Transverse colon (tissue), 4 donors: ENCODE measurements around the gene PPM1L. TPM values are rescaled to one million over a fixed set of nuclear protein-coding genes. Genes with fewer than 3 reads are reported as not detected.
"Not testable (repeated sequence)": the region's sequence is repeated elsewhere in the genome, so short reads cannot be mapped to it uniquely, and the experiment has no call there.

Experiments
- DNase-seq: peaks from one replicate; pipeline ENCODE4 v3.0.0-alpha.2; 2019
- H3K27ac ChIP-seq, 4 donors: fragments of 200-600 bp; sonication (generic); 2 replicates each; pipeline ENCODE4 v1.5.1; 2016 to 2018; ENCODE audit warnings: inconsistent platforms in 4 of 4
- H3K27me3 ChIP-seq: fragments of 200-600 bp; sonication (generic); 2 replicates; pipeline ENCODE4 v1.5.1; 2017; ENCODE audit warnings: inconsistent platforms
- H3K36me3 ChIP-seq, 4 donors: fragments of 200-600 bp; sonication (generic); 2 replicates each; pipeline ENCODE4 v1.5.1; 2017 to 2019; ENCODE audit warnings: inconsistent platforms in 4 of 4
- H3K4me1 ChIP-seq, 4 donors: fragments of 200-600 bp; sonication (generic); 2 replicates each; pipeline ENCODE4 v1.5.1; 2017 to 2020; ENCODE audit warnings: inconsistent platforms in 4 of 4
- H3K4me3 ChIP-seq, 4 donors: fragments of 200-600 bp; sonication (generic); 1 replicate in 1 of 4; 2 replicates in 3 of 4; pipeline versions ENCODE4 v1.5.1 to v1.6.1; 2017 to 2019; ENCODE audit warnings: inconsistent platforms in 4 of 4
- H3K9me3 ChIP-seq, 2 donors: fragments of 200-600 bp; sonication (generic); 2 replicates each; pipeline ENCODE4 v1.5.1; 2017 to 2019; ENCODE audit warnings: inconsistent platforms in 2 of 2
- EP300 ChIP-seq: sonication (generic); formaldehyde crosslinking; IDR thresholded peaks from one replicate; pipeline ENCODE4 v1.6.1; 2017; ENCODE audit warnings: antibody characterized with exemption, low read depth
- POLR2A ChIP-seq: fragments of 450-650 bp; IDR thresholded peaks from one replicate; pipeline ENCODE4 v1.6.1; 2016; ENCODE audit warnings: antibody characterized with exemption, mild to moderate bottlenecking, moderate library complexity
- POLR2AphosphoS5 ChIP-seq, 3 donors: sonication (generic); formaldehyde crosslinking; IDR thresholded peaks; one replicate each; pipeline ENCODE4 v1.6.1; 2016; ENCODE audit warnings: antibody characterized with exemption in 3 of 3
- WGBS, 2 donors: methylation state at CpG; one replicate each; pipeline ENCODE4 v1.1.5; 2018; ENCODE audit warnings: low coverage in 1 of 2; 5-methylcytosine and 5-hydroxymethylcytosine counted together
- in situ Hi-C, 4 donors: fragments of 200-750 bp; cut with MboI; loops; one replicate each; pipeline versions ENCODE4 v1.15.0 to v1.15.1; 2017; ENCODE audit warnings: low sequenced_read_pairs in 3 of 4, low pct_ligation_motif_present in 1 of 4, low pct_unique_long_range_greater_than_20kb in 1 of 4
- intact Hi-C: fragments of 100-400 bp; cut with DNase I; formaldehyde crosslinking; loops from one replicate; pipeline ENCODE4 v1.15.1; 2023; ENCODE audit warnings: low total_unique reads
- total RNA-seq, 4 donors: library from RNA; depleted of rRNA; stranded (reverse); fragments of >200 nt; gene quantifications; one replicate each; pipeline ENCODE4 v1.1.0, GENCODE V29; 2016
- TF ChIP-seq, protein P1 (sequence below), 5 experiments: fragments of 200-600 bp in 3 of 5; fragments of 450-650 bp in 2 of 5; sonication (generic) in 3 of 5; IDR thresholded peaks; 1 replicate in 2 of 5; 2 replicates in 3 of 5; pipeline ENCODE4 v1.5.1; 2016 to 2017; ENCODE audit warnings: antibody characterized with exemption in 5 of 5, inconsistent platforms in 3 of 5, mild to moderate bottlenecking in 2 of 5, moderate library complexity in 1 of 5

The PPM1L gene
- total RNA-seq, 4 donors from 2014 or later, result 17.2 to 35.5 (median 25.6) TPM

DNA sequence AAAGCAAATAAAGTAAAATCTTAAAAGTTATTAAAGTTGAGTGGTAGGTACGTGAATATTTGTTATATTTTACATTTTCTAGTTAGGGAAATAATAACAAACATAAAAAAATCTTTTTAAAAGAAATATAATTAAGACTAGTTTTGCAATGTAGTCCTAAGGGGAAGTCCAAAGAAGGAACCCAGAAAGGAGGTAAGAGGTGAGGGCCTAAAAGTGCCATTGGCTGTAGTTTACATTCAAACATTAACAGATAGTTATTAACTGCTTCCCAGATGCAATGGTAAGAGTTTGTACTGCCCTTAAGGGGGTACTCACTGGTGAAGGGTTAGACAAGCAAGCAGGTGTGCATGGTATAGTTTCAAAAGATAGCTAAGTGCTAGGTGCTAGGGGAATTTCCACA, 269.9 kb downstream of the PPM1L start:
- Histone ChIP-seq H3K9me3 (peaks cover 11 to 14% of the 10 kb centered on the region in 2 donors), H3K36me3 (no peaks in the 10 kb centered on the region), H3K4me1 (no peaks in the 10 kb centered on the region), H3K27me3 (no peaks in the 10 kb centered on the region), H3K4me3 (no peak overlapping the region), H3K27ac (no peak overlapping the region)
- TF ChIP-seq POLR2AphosphoS5 (IDR thresholded peaks at IDR 0.05), result no peak
- TF ChIP-seq POLR2A, result no peak
- TF ChIP-seq EP300, result no peak
- TF ChIP-seq, protein P1, sequence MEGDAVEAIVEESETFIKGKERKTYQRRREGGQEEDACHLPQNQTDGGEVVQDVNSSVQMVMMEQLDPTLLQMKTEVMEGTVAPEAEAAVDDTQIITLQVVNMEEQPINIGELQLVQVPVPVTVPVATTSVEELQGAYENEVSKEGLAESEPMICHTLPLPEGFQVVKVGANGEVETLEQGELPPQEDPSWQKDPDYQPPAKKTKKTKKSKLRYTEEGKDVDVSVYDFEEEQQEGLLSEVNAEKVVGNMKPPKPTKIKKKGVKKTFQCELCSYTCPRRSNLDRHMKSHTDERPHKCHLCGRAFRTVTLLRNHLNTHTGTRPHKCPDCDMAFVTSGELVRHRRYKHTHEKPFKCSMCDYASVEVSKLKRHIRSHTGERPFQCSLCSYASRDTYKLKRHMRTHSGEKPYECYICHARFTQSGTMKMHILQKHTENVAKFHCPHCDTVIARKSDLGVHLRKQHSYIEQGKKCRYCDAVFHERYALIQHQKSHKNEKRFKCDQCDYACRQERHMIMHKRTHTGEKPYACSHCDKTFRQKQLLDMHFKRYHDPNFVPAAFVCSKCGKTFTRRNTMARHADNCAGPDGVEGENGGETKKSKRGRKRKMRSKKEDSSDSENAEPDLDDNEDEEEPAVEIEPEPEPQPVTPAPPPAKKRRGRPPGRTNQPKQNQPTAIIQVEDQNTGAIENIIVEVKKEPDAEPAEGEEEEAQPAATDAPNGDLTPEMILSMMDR (IDR thresholded peaks at IDR 0.05), result no peak
- in situ Hi-C loops (no loop called here), intact Hi-C loops (no loop called here)
- no peak for DNase-seq
- 2 to 100% methylated on average over 1 of the region's 1 CpG for WGBS, 2 donors

DNA sequence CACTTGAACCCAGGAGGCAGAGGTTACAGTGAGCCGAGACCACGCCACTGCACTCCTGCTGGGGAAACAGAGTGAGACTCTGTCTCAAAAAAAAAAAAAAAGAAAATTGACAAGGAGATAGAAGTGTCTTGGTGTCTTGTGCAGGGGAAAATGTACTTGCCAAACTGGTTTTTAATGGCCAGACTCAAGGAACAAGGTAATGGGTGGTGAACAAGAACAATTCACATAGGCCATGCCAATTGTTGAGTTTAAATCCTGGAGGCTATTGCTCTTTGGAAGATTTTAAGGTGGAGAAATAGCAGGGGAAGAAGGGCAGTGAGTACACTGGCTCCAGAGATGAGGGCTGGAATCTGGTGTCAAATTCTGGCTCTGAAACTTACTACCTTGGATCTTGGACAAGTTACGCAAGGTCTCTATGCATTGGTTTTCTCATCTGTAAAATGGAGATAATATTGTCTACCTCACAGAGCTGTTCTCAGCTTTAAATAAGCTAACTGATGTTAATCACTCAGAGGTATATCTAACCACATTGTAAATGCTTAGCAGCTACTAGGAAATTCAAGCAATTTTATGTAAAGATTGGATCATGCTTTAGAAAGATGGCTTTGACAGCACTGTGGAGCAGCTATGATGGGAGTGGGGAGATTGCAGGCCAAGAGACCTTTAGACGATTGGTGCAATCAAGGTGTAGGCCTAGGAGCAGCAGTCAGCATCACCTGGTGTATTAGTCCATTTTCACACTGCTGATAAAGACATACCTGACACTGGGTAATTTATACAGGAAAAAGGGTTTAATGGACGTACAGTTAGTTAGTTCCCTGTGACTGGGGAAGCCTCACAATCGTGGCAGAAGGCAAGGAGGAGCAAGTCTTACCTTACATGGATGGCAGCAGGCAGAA, 270.8 kb downstream of the PPM1L start:
- H3K4me3 ChIP-seq, result no peak overlapping the region
- WGBS, 2 donors, result 74 to 92% methylated on average over 6 of the region's 6 CpGs
- in situ Hi-C loops, result no loop called here
- no peak overlapping the region for H3K27ac ChIP-seq
- H3K27me3 ChIP-seq, result no peaks in the 10 kb centered on the region
- DNase-seq, result no peak
- no peak for TF ChIP-seq POLR2A
- TF ChIP-seq EP300, result no peak
- TF ChIP-seq, protein P1 (IDR thresholded peaks at IDR 0.05), result no peak
- no peak for TF ChIP-seq POLR2AphosphoS5 (IDR thresholded peaks at IDR 0.05)
- no peaks in the 10 kb centered on the region for H3K36me3 ChIP-seq
- intact Hi-C loops, result no loop called here
- H3K4me1 ChIP-seq, result no peaks in the 10 kb centered on the region
- H3K9me3 ChIP-seq, result peaks cover 11 to 14% of the 10 kb centered on the region in 2 donors

DNA sequence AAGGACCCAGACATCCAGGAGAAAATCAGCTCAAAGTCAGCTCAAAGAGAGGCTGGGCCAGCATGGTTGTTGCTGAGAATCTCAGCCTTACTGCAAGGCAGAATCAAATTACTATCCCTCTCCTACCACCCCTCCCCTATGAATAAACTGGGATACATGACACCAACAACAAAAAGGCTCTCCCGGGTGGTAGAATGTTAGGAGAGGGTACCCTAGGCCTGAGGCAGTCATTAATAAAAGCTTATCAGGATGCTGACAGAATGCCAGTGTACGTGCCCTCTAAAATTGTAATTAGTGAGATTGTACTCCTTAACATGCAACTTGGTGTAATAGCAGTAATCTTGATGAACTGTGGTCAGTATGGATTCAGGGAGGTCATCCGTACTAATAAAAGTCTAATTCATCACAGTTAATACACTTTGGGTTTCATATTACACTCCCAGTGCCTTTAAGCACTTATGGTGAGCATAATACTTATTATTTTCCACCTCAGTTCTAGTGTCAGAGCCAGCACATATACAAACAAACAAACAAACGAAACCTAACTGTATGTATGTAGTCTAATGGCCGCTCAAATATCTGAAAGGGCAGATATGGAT, 272.6 kb downstream of the PPM1L start:
- 87% methylated on average over 3 to 5 of the region's 5 CpGs for WGBS, 2 donors
- in situ Hi-C loops, result no loop called here
- intact Hi-C loops, result no loop called here

DNA sequence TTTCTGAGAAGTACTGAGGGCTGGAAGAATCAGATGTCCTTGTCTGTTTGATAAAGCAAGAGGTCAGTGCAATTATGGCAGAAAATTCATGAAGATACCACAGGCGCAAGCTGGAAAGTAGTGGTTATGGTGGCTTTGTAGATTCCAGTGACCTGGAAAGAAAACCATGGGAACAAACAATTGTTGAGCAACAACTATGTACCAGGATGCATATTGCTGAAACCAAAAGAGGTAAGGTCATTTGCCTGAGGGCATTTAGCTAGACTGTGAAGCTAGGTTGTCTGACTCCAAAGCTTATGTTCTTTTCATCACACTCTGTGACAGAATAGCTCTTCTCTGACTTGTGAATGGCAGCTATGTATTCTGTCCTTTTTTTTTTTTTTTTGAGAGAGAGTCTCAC, 275.1 kb downstream of the PPM1L start:
- Histone ChIP-seq H3K36me3 (no peaks in the 10 kb centered on the region), H3K27me3 (no peaks in the 10 kb centered on the region), H3K4me1 (no peaks in the 10 kb centered on the region), H3K9me3 (no peaks in the 10 kb centered on the region), H3K27ac (no peak overlapping the region), H3K4me3 (no peak overlapping the region)
- intact Hi-C loops (no loop called here), in situ Hi-C loops (no loop called here)
- 95 to 100% methylated on average over 1 of the region's 1 CpG for WGBS, 2 donors
- no peak for TF ChIP-seq POLR2A
- TF ChIP-seq, protein P1 (IDR thresholded peaks at IDR 0.05), result no peak
- TF ChIP-seq EP300, result no peak
- TF ChIP-seq POLR2AphosphoS5 (IDR thresholded peaks at IDR 0.05), result no peak
- DNase-seq, result no peak

More for the DNA sequence above, 272.6 kb downstream of the PPM1L start:
- TF ChIP-seq, protein P1 (IDR thresholded peaks at IDR 0.05), result no peak
- no peak for TF ChIP-seq POLR2A
- no peak for TF ChIP-seq POLR2AphosphoS5 (IDR thresholded peaks at IDR 0.05)
- no peak for TF ChIP-seq EP300
- Histone ChIP-seq H3K36me3 (no peaks in the 10 kb centered on the region), H3K4me3 (no peak overlapping the region), H3K27me3 (no peaks in the 10 kb centered on the region), H3K4me1 (no peaks in the 10 kb centered on the region), H3K9me3 (peaks cover under 1 to 1% of the 10 kb centered on the region in 2 donors), H3K27ac (no peak overlapping the region)
- no peak for DNase-seq

DNA sequence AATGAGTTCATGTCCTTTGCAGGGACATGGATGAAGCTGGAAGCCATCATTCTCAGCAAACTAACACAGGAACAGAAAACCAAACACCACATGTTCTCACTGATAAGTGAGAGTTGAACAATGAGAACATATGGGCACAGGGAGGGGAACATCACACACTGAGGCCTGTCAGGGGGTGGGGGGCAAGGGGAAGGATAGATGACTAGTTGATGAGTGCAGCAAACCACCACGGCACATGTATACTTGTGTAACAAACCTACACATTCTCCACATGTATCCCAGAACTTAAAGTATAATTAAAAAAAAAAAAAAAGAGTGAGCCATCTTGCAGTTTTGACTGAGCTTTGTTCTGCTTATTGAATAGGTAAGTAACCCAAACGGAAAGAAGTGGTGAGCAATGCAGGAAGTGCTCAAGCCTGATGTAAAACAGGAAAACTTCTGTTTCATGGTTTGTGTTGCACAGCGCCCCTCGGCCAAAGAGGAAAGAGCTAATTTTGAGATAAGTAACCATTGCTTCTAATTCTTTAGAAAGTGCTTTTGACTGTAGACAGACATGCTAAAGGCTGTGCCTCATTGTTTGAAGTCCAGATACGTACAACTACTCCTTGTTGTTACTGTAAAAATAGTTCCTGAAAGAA, 279.0 kb downstream of the PPM1L start:
- H3K9me3 ChIP-seq, DNase-seq, H3K27me3 ChIP-seq, H3K4me3 ChIP-seq, H3K36me3 ChIP-seq, H3K4me1 ChIP-seq, intact Hi-C loops, H3K27ac ChIP-seq, in situ Hi-C loops: not testable (repeated sequence)
- 60 to 62% methylated on average over 5 of the region's 5 CpGs for WGBS, 2 donors
